Upper lobe of left lung (tissue), 4 donors: ENCODE results near the gene PDE4D.

Experiments
- POLR2A ChIP-seq, 4 donors: fragments of 450-650 bp; IDR thresholded peaks; one replicate each; pipeline ENCODE4 v1.5.1; 2016 to 2017; ENCODE audit warnings: antibody characterized with exemption in 4 of 4, mild to moderate bottlenecking in 2 of 4
- TF ChIP-seq, protein P1 (sequence below), 6 experiments: fragments of 450-650 bp in 4 of 6; fragments of 200-600 bp in 2 of 6; sonication (generic) in 2 of 6; IDR thresholded peaks; one replicate each; pipeline ENCODE4 v1.5.1; 2016 to 2019; ENCODE audit warnings: antibody characterized with exemption in 6 of 6

GRCh38 chr5:59757442-59757841 is 136.1 kb downstream of the PDE4D start:
- TF ChIP-seq, protein P1, sequence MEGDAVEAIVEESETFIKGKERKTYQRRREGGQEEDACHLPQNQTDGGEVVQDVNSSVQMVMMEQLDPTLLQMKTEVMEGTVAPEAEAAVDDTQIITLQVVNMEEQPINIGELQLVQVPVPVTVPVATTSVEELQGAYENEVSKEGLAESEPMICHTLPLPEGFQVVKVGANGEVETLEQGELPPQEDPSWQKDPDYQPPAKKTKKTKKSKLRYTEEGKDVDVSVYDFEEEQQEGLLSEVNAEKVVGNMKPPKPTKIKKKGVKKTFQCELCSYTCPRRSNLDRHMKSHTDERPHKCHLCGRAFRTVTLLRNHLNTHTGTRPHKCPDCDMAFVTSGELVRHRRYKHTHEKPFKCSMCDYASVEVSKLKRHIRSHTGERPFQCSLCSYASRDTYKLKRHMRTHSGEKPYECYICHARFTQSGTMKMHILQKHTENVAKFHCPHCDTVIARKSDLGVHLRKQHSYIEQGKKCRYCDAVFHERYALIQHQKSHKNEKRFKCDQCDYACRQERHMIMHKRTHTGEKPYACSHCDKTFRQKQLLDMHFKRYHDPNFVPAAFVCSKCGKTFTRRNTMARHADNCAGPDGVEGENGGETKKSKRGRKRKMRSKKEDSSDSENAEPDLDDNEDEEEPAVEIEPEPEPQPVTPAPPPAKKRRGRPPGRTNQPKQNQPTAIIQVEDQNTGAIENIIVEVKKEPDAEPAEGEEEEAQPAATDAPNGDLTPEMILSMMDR (IDR thresholded peaks at IDR 0.05) = no peak
- TF ChIP-seq POLR2A (IDR thresholded peaks at IDR 0.05) = no peak
